Islet of Langerhans (tissue), 1 donor: ENCODE data around the gene ZNF394.
"Not testable (repeated sequence)": the region's sequence is repeated elsewhere in the genome, so short reads cannot be mapped to it uniquely, and the experiment has no call there.

Experiments used
- FAIRE-seq: peaks from one replicate; lab custom pipeline; 2011; peaks lifted over from hg19 to GRCh38; lab: Jason Lieb, UNC

Gene ZNF394

GRCh38 chr7:99499721-99500636, at the start of gene ZNF394:
Gene ZNF394, minus strand, starts transcription at chr7:99500281. Its CDS starts 188 bp downstream, at chr7:99500093.
- peak; percentile 53 for FAIRE-seq

GRCh38 chr7:99549545-99549944, 49.5 kb upstream of the ZNF394 start:
- not testable (repeated sequence) for FAIRE-seq

- not testable (repeated sequence) for FAIRE-seq
Observed at GRCh38 chr7:99545308-99545707, 45.2 kb upstream of the ZNF394 start.

- no peak for FAIRE-seq
Observed at GRCh38 chr7:99543916-99544315, 43.8 kb upstream of the ZNF394 start.

GRCh38 chr7:99543081-99543671, 43.1 kb upstream of the ZNF394 start:
- no peak for FAIRE-seq

GRCh38 chr7:99541212-99541611, 41.1 kb upstream of the ZNF394 start:
- no peak for FAIRE-seq

GRCh38 chr7:99540542-99540941, 40.5 kb upstream of the ZNF394 start:
- FAIRE-seq, result no peak

- FAIRE-seq, result no peak
Observed at GRCh38 chr7:99539213-99539811, 39.2 kb upstream of the ZNF394 start.

GRCh38 chr7:99535667-99536066, 35.6 kb upstream of the ZNF394 start:
- FAIRE-seq, result no peak

- no peak for FAIRE-seq
Observed at GRCh38 chr7:99531354-99531765, 31.3 kb upstream of the ZNF394 start.

- FAIRE-seq, result no peak
Observed at GRCh38 chr7:99525713-99526440, 25.8 kb upstream of the ZNF394 start.

- FAIRE-seq, result no peak
Observed at GRCh38 chr7:99521399-99521798, 21.3 kb upstream of the ZNF394 start.

GRCh38 chr7:99514050-99514449, 14.0 kb upstream of the ZNF394 start:
- FAIRE-seq, result no peak

- no peak for FAIRE-seq
Observed at GRCh38 chr7:99505324-99505662, 5.2 kb upstream of the ZNF394 start.

GRCh38 chr7:99504603-99505323, 4.7 kb upstream of the ZNF394 start, which contains the start of gene ZKSCAN5:
Gene ZKSCAN5, plus strand, starts transcription at chr7:99504662. Its CDS starts 1,383 bp downstream, at chr7:99506045.
- no peak for FAIRE-seq

- FAIRE-seq, result no peak
Observed at GRCh38 chr7:99504281-99504602, 4.2 kb upstream of the ZNF394 start.

- FAIRE-seq, result not testable (repeated sequence)
Observed at GRCh38 chr7:99501236-99501635, 1.2 kb upstream of the ZNF394 start.

- no peak for FAIRE-seq
Observed at GRCh38 chr7:99500637-99501009, 542 bp upstream of the ZNF394 start.

- FAIRE-seq, result no peak
Observed at GRCh38 chr7:99499371-99499720, 735 bp downstream of the ZNF394 start.

GRCh38 chr7:99498546-99498944, 1.5 kb downstream of the ZNF394 start:
- FAIRE-seq, result no peak

GRCh38 chr7:99497766-99498545, 2.1 kb downstream of the ZNF394 start:
- FAIRE-seq, result no peak
